HepG2 (cell line): Measurements from ENCODE around the gene NCOA3. TPM values are rescaled to one million over a fixed set of nuclear protein-coding genes. Genes with fewer than 3 reads are reported as not detected.

ENCODE experiments used
- ATAD3A ChIP-seq: sonication (generic); formaldehyde crosslinking; IDR thresholded peaks from 2 replicates; pipeline ENCODE4 v1.4.0; 2020; ENCODE audit warnings: missing genetic modification reagents
- CHD4 ChIP-seq: fragments of 200-600 bp; sonication (generic); IDR thresholded peaks from 2 replicates; pipeline ENCODE4 v1.7.0; 2017; ENCODE audit warnings: mild to moderate bottlenecking, low read length, borderline replicate concordance
- DNMT3B ChIP-seq: conservative IDR thresholded peaks from 2 replicates; pipeline ENCODE4 v1.6.1; 2016; ENCODE audit warnings: missing biosample characterization, control low read depth
- EED ChIP-seq: sonication (generic); formaldehyde crosslinking; IDR thresholded peaks from 2 replicates; pipeline ENCODE4 v1.5.0; 2020; ENCODE audit warnings: mild to moderate bottlenecking, missing genetic modification reagents
- ERF ChIP-seq: IDR thresholded peaks from 2 replicates; pipeline ENCODE4 v1.6.1; 2018; ENCODE audit warnings: missing biosample characterization, missing genetic modification reagents
- GATAD1 ChIP-seq: IDR thresholded peaks from 2 replicates; pipeline ENCODE4 v1.6.1; 2016; ENCODE audit warnings: missing genetic modification reagents, missing compliant biosample characterization
- HNRNPH1 ChIP-seq: fragments of 200-400 bp; formaldehyde crosslinking; optimal IDR thresholded peaks from 2 replicates; pipeline ENCODE3; 2017; ENCODE audit warnings: mild to moderate bottlenecking, low read depth, low read length
- HOXA7 ChIP-seq: sonication (generic); formaldehyde crosslinking; IDR thresholded peaks from 2 replicates; pipeline ENCODE4 v1.8.1; 2022; ENCODE audit warnings: mild to moderate bottlenecking, missing genetic modification reagents, moderate library complexity
- ISX ChIP-seq: sonication (generic); formaldehyde crosslinking; conservative IDR thresholded peaks from 2 replicates; pipeline ENCODE4 v1.5.0; 2020; ENCODE audit warnings: missing genetic modification reagents
- MATR3 ChIP-seq: sonication (generic); formaldehyde crosslinking; IDR thresholded peaks from 2 replicates; pipeline ENCODE4 v1.4.0; 2020; ENCODE audit warnings: missing genetic modification reagents
- MIXL1 ChIP-seq: IDR thresholded peaks from 2 replicates; pipeline ENCODE4 v1.6.1; 2016
- RBAK ChIP-seq: sonication (generic); formaldehyde crosslinking; IDR thresholded peaks from 2 replicates; pipeline ENCODE4 v1.5.1; 2020; ENCODE audit warnings: mild to moderate bottlenecking, missing genetic modification reagents
- SAP130 ChIP-seq: IDR thresholded peaks from 2 replicates; pipeline ENCODE4 v1.6.1; 2016; ENCODE audit warnings: low read depth
- SMAD9 ChIP-seq: sonication (generic); formaldehyde crosslinking; IDR thresholded peaks from 2 replicates; pipeline ENCODE4 v1.5.1; 2020; ENCODE audit warnings: mild to moderate bottlenecking, missing genetic modification reagents
- SNRNP70 ChIP-seq: fragments of 200-400 bp; formaldehyde crosslinking; IDR thresholded peaks from 2 replicates; pipeline ENCODE4 v1.6.1; 2017; ENCODE audit warnings: mild to moderate bottlenecking, low read depth, low read length, moderate library complexity
- TGIF2 ChIP-seq: IDR thresholded peaks from 2 replicates; pipeline ENCODE4 v1.6.1; 2016; ENCODE audit warnings: control low read depth, missing compliant biosample characterization
- ZNF232 ChIP-seq: sonication (generic); formaldehyde crosslinking; IDR thresholded peaks from 2 replicates; pipeline ENCODE4 v1.4.0; 2020; ENCODE audit warnings: missing genetic modification reagents, borderline replicate concordance
- ZNF484 ChIP-seq: sonication (generic); formaldehyde crosslinking; IDR thresholded peaks from 2 replicates; pipeline ENCODE4 v1.5.1; 2020; ENCODE audit warnings: mild to moderate bottlenecking, low read depth, missing genetic modification reagents, borderline replicate concordance
- ZNF713 ChIP-seq: sonication (generic); formaldehyde crosslinking; IDR thresholded peaks from 2 replicates; pipeline ENCODE4 v1.4.0; 2020; ENCODE audit warnings: mild to moderate bottlenecking, missing genetic modification reagents
- polyA plus RNA-seq, 8 experiments: library from polyadenylated mRNA; depleted of rRNA in 3 of 8; stranded (reverse) in 7 of 8; unstranded in 1 of 8; fragments of >200 nt; fragmentation: Illumina TruSeq in 4 of 8; extraction: Trizol in 4 of 8; gene quantifications; 2 replicates each; pipeline versions ENCODE4 v1.2.1 to v1.2.3, GENCODE V29; 2011 to 2016; ENCODE audit warnings: low read depth in 4 of 8, missing spikeins in 1 of 8, mixed read lengths in 1 of 8; ENCODE audit not compliant: insufficient read depth in 1 of 8
- total RNA-seq, 5 experiments: library from RNA; depleted of rRNA; stranded (reverse); fragments of >200 nt; fragmentation: Illumina TruSeq; extraction: Trizol; gene quantifications; 2 replicates each; pipeline ENCODE4 v1.2.3, GENCODE V29; 2016; ENCODE audit warnings: low read depth in 1 of 5
- TF ChIP-seq, protein P1 (sequence below): fragments of 450-650 bp; IDR thresholded peaks from 2 replicates; pipeline ENCODE4 v1.6.1; 2017
- TF ChIP-seq, protein P2 (sequence below), 2 experiments: sonication (generic) in 1 of 2; formaldehyde crosslinking in 1 of 2; IDR thresholded peaks; 2 replicates each; pipeline versions ENCODE4 v1.6.1 to v1.9.0; 2014 to 2022; ENCODE audit warnings: antibody characterized with exemption in 1 of 2, borderline replicate concordance in 1 of 2, inconsistent platforms in 1 of 2, low read depth in 1 of 2, missing genetic modification reagents in 1 of 2
- TF ChIP-seq, protein P3 (sequence below): fragments of 450-650 bp; IDR thresholded peaks from 2 replicates; pipeline ENCODE4 v1.6.1; 2017; ENCODE audit warnings: mild to moderate bottlenecking

The NCOA3 gene
- total and polyA plus RNA-seq, 2 of the 13 experiments (the other 11 are each of a cell fraction or from before 2014, with no cell fraction given) = 35.0 to 56.8 TPM

DNA sequence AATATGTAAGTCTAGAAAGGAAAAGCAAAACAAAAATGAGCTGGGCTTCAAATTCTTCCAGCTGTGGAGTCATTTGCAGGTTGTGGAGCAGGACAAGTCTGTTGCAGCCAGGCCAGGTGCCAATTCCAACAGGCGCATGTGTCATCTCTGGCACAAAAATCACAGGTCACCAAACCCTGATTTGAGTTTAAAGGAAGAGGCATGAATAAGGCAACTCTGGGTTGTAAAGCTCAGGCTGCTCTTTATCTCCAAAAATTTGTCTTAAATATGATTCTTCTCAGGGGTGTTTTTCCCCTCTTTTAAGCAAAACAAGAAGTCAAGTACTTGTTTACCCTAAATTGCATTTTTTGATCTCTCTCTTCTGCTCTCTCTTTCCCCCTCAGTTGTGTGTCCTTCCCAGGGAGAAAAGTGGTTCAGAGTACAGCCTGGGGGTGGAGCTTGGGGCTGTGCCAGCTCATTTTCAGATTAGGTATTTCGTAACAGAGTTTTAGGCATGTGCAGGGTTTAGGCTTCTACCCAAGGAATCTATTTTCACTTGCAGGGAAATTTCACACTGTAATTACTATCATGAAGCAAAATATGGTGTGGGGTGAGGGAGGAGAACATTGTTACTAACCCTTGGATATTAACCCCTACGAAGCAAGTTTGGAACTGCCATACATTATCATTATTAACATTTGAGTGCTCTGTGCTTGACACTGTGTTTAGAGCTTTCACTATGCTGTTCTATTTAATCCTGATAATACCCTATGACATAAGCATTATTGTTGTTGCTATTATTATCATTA lies 8.3 kb upstream of the NCOA3 start (continued):
- TF ChIP-seq, protein P1, sequence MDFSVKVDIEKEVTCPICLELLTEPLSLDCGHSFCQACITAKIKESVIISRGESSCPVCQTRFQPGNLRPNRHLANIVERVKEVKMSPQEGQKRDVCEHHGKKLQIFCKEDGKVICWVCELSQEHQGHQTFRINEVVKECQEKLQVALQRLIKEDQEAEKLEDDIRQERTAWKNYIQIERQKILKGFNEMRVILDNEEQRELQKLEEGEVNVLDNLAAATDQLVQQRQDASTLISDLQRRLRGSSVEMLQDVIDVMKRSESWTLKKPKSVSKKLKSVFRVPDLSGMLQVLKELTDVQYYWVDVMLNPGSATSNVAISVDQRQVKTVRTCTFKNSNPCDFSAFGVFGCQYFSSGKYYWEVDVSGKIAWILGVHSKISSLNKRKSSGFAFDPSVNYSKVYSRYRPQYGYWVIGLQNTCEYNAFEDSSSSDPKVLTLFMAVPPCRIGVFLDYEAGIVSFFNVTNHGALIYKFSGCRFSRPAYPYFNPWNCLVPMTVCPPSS = no peak
- TF ChIP-seq TGIF2 (CRISPR knock-in tag) (no peak), ATAD3A (CRISPR knock-in tag) (no peak), SMAD9 (CRISPR knock-in tag) (no peak), ZNF713 (CRISPR knock-in tag) (no peak), DNMT3B (CRISPR knock-in tag) (no peak), HOXA7 (CRISPR knock-in tag) (no peak), SNRNP70 (no peak), CHD4 (peak; percentile 93; the same call in 1 of the 2 replicates), HNRNPH1 (no peak), GATAD1 (CRISPR knock-in tag) (no peak), ZNF484 (CRISPR knock-in tag) (no peak), MATR3 (CRISPR knock-in tag) (no peak), SAP130 (CRISPR knock-in tag) (peak; percentile 86), ISX (CRISPR knock-in tag) (no peak), RBAK (CRISPR knock-in tag) (no peak), ERF (CRISPR knock-in tag) (peak; percentile 86), MIXL1 (CRISPR knock-in tag) (peak; percentile 88), EED (CRISPR knock-in tag) (no peak), ZNF232 (CRISPR knock-in tag) (no peak; the same call in 1 of the 2 replicates)
- TF ChIP-seq, protein P2, sequence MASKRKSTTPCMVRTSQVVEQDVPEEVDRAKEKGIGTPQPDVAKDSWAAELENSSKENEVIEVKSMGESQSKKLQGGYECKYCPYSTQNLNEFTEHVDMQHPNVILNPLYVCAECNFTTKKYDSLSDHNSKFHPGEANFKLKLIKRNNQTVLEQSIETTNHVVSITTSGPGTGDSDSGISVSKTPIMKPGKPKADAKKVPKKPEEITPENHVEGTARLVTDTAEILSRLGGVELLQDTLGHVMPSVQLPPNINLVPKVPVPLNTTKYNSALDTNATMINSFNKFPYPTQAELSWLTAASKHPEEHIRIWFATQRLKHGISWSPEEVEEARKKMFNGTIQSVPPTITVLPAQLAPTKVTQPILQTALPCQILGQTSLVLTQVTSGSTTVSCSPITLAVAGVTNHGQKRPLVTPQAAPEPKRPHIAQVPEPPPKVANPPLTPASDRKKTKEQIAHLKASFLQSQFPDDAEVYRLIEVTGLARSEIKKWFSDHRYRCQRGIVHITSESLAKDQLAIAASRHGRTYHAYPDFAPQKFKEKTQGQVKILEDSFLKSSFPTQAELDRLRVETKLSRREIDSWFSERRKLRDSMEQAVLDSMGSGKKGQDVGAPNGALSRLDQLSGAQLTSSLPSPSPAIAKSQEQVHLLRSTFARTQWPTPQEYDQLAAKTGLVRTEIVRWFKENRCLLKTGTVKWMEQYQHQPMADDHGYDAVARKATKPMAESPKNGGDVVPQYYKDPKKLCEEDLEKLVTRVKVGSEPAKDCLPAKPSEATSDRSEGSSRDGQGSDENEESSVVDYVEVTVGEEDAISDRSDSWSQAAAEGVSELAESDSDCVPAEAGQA (IDR thresholded peaks at IDR 0.05; ENCODE audit: low read depth) = no peak
- TF ChIP-seq, protein P2 (CRISPR knock-in tag; IDR thresholded peaks at IDR 0.05; ENCODE audit: borderline replicate concordance) = no peak
- TF ChIP-seq, protein P3, sequence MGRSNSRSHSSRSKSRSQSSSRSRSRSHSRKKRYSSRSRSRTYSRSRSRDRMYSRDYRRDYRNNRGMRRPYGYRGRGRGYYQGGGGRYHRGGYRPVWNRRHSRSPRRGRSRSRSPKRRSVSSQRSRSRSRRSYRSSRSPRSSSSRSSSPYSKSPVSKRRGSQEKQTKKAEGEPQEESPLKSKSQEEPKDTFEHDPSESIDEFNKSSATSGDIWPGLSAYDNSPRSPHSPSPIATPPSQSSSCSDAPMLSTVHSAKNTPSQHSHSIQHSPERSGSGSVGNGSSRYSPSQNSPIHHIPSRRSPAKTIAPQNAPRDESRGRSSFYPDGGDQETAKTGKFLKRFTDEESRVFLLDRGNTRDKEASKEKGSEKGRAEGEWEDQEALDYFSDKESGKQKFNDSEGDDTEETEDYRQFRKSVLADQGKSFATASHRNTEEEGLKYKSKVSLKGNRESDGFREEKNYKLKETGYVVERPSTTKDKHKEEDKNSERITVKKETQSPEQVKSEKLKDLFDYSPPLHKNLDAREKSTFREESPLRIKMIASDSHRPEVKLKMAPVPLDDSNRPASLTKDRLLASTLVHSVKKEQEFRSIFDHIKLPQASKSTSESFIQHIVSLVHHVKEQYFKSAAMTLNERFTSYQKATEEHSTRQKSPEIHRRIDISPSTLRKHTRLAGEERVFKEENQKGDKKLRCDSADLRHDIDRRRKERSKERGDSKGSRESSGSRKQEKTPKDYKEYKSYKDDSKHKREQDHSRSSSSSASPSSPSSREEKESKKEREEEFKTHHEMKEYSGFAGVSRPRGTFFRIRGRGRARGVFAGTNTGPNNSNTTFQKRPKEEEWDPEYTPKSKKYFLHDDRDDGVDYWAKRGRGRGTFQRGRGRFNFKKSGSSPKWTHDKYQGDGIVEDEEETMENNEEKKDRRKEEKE = no peak
